GM12878 (cell line): ENCODE data around the gene TACSTD2. TPM values are rescaled to one million over a fixed set of nuclear protein-coding genes. Genes with fewer than 3 reads are reported as not detected.

Experiments used
- ATAC-seq: fragments of 200-7000 bp; cut with Tn5 transposase; 3 replicates; pipeline ENCODE4 v1.9.1; 2020; ENCODE audit warnings: mild to moderate bottlenecking, moderate library complexity
- BruUV-seq: library from RNA; stranded (reverse); fragments of 400-500 nt; replicated peaks from 2 replicates; lab custom pipeline; 2021; lab: Mats Ljungman, UMichigan
- CTCF ChIA-PET: fragments of 300-600 bp; sonication (Branson Sonifier 250); formaldehyde crosslinking; extraction: SDS; loops from one replicate; lab custom pipeline; 2021; ENCODE audit warnings: inconsistent platforms; lab: Yijun Ruan, JAX
- POLR2A ChIA-PET: fragments of 350-600 bp; formaldehyde crosslinking; extraction: SDS; loops from one replicate; lab custom pipeline; 2021; ENCODE audit warnings: inconsistent platforms; lab: Charles Lee
- RAD21 ChIA-PET: fragments of 300-600 bp; sonication (Branson Sonifier 250); formaldehyde crosslinking; loops from one replicate; lab custom pipeline; 2023; ENCODE audit warnings: antibody characterized with exemption; ENCODE audit not compliant: unreplicated experiment; lab: Charles Lee
- SMC1A ChIA-PET: fragments of 300-600 bp; sonication (Branson Sonifier 250); formaldehyde crosslinking; loops from one replicate; lab custom pipeline; 2023; ENCODE audit not compliant: unreplicated experiment, uncharacterized antibody; lab: Charles Lee
- DNase-seq: peaks from one replicate; pipeline ENCODE4 v3.0.0-alpha.2; 2011; ENCODE audit warnings: low read depth, low spot score
- FAIRE-seq: peaks from 3 replicates; lab custom pipeline; 2011; peaks lifted over from hg19 to GRCh38; lab: Jason Lieb, UNC
- H2AFZ ChIP-seq: 2 replicates; pipeline ENCODE4 v1.6.0; 2011; ENCODE audit warnings: low read depth, low read length, control low read depth; ENCODE audit not compliant: control insufficient read depth
- H3K27ac ChIP-seq: 2 replicates; pipeline ENCODE4 v1.5.1; 2011; ENCODE audit warnings: control low read depth; ENCODE audit not compliant: control insufficient read depth, insufficient read depth
- H3K27me3 ChIP-seq, 2 experiments: replicated peaks in 1 of 2; 2 replicates each; pipeline versions ENCODE4 v1.6.0 to v1.6.1; 2011; ENCODE audit warnings: low read length in 1 of 2; ENCODE audit not compliant: control insufficient read depth in 2 of 2, insufficient read depth in 2 of 2
- H3K36me3 ChIP-seq, 2 experiments: 2 replicates each; pipeline ENCODE4 v1.5.1; 2011; ENCODE audit warnings: low read length in 1 of 2; ENCODE audit not compliant: control insufficient read depth in 2 of 2, insufficient read depth in 2 of 2
- H3K4me1 ChIP-seq: 2 replicates; pipeline ENCODE4 v1.6.1; 2011; ENCODE audit warnings: mild to moderate bottlenecking, low read length, moderate library complexity, mixed read lengths; ENCODE audit not compliant: control insufficient read depth, insufficient read depth
- H3K4me2 ChIP-seq: 2 replicates; pipeline ENCODE4 v1.6.0; 2011; ENCODE audit warnings: control low read depth; ENCODE audit not compliant: control insufficient read depth, insufficient read depth
- H3K4me3 ChIP-seq: fragments of 200-600 bp; sonication (generic); 2 replicates; pipeline ENCODE4 v1.5.1; 2016
- H3K79me2 ChIP-seq: 2 replicates; pipeline ENCODE4 v1.6.0; 2011; ENCODE audit warnings: low read length; ENCODE audit not compliant: control insufficient read depth, insufficient read depth
- H3K9ac ChIP-seq: 2 replicates; pipeline ENCODE4 v1.8.0; 2011; ENCODE audit warnings: low read length, control low read depth, mixed read lengths; ENCODE audit not compliant: control insufficient read depth, insufficient read depth
- H3K9me3 ChIP-seq: replicated peaks from 3 replicates; pipeline ENCODE4 v1.5.1; 2011; ENCODE audit warnings: mild to moderate bottlenecking, low read length; ENCODE audit not compliant: control insufficient read depth, insufficient read depth
- H4K20me1 ChIP-seq: 2 replicates; pipeline ENCODE4 v1.6.0; 2011; ENCODE audit not compliant: control insufficient read depth, insufficient read depth
- CHD2 ChIP-seq: IDR thresholded peaks from 2 replicates; pipeline ENCODE4 v1.6.1; 2011; ENCODE audit warnings: low read depth, low read length, improper control_type of control experiment, borderline replicate concordance
- CREB1 ChIP-seq: IDR thresholded peaks from 2 replicates; pipeline ENCODE4 v1.6.1; 2012; ENCODE audit warnings: low read depth, mild to moderate bottlenecking, inconsistent platforms
- GATAD2B ChIP-seq: fragments of 450-650 bp; conservative IDR thresholded peaks from 2 replicates; pipeline ENCODE4 v1.6.1; 2017; ENCODE audit warnings: low read depth, mild to moderate bottlenecking, moderate library complexity
- NRF1 ChIP-seq: conservative IDR thresholded peaks from 2 replicates; pipeline ENCODE4 v1.6.1; 2011; ENCODE audit warnings: mild to moderate bottlenecking, low read depth, low read length, improper control_type of control experiment
- POLR2A ChIP-seq: IDR thresholded peaks from 2 replicates; pipeline ENCODE4 v1.6.1; 2011; ENCODE audit warnings: low read depth, mild to moderate bottlenecking, low read length
- RAD51 ChIP-seq: fragments of 450-650 bp; IDR thresholded peaks from 2 replicates; pipeline ENCODE4 v1.6.1; 2016; ENCODE audit warnings: moderate library complexity, mild to moderate bottlenecking, inconsistent platforms
- RELA ChIP-seq: fragments of 450-650 bp; IDR thresholded peaks from 2 replicates; pipeline ENCODE4 v1.8.0; 2014; ENCODE audit warnings: borderline replicate concordance; ENCODE audit not compliant: partially characterized antibody
- SIX5 ChIP-seq: IDR thresholded peaks from 2 replicates; pipeline ENCODE4 v1.6.1; 2011; ENCODE audit warnings: mild to moderate bottlenecking, low read depth, low read length, moderate library complexity; ENCODE audit not compliant: severe bottlenecking
- SRF ChIP-seq, 2 experiments: IDR thresholded peaks; 2 replicates each; pipeline ENCODE4 v1.6.1; 2011; ENCODE audit warnings: low read depth in 2 of 2, low read length in 2 of 2, mild to moderate bottlenecking in 1 of 2, moderate library complexity in 1 of 2
- SUZ12 ChIP-seq: fragments of 200-600 bp; sonication (generic); IDR thresholded peaks from one replicate; pipeline ENCODE4 v1.6.1; 2018; ENCODE audit warnings: antibody characterized with exemption, mild to moderate bottlenecking; ENCODE audit not compliant: unreplicated experiment
- TCF12 ChIP-seq: IDR thresholded peaks from 2 replicates; pipeline ENCODE4 v1.6.1; 2011; ENCODE audit warnings: low read depth, mild to moderate bottlenecking, low read length
- YY1 ChIP-seq: IDR thresholded peaks from 2 replicates; pipeline ENCODE4 v1.6.1; 2011; ENCODE audit warnings: low read depth, mild to moderate bottlenecking, low read length
- ZBED1 ChIP-seq: IDR thresholded peaks from 2 replicates; pipeline ENCODE4 v1.6.1; 2016; ENCODE audit warnings: borderline replicate concordance
- WGBS: methylation state at CpG from one replicate; pipeline ENCODE4 v1.1.6; 2016; ENCODE audit warnings: low lambda C conversion rate; ENCODE audit not compliant: insufficient replicate concordance, insufficient coverage; ENCODE audit errors: missing lambda C conversion rate; 5-methylcytosine and 5-hydroxymethylcytosine counted together
- in situ Hi-C: fragments of 300-500 bp; cut with MboI; formaldehyde crosslinking; loops from 9 replicates; pipeline ENCODE4 v1.14.3; 2018; ENCODE audit warnings: mixed read lengths
- intact Hi-C: fragments of 100-400 bp; cut with micrococcal nuclease; formaldehyde crosslinking; loops from one replicate; pipeline ENCODE4 v1.14.2; 2022; ENCODE audit not compliant: unreplicated experiment
- polyA plus RNA-seq, 11 experiments: library from polyadenylated mRNA; depleted of rRNA in 4 of 11; unstranded in 6 of 11; stranded (reverse) in 5 of 11; fragments of >200 nt; fragmentation: Nextera tagmentation in 4 of 11; fragmentation: Illumina TruSeq in 1 of 11; extraction: Ambion mirVana in 4 of 11; extraction: Trizol in 1 of 11; gene quantifications; 1 replicate in 1 of 11; 2 replicates in 10 of 11; pipeline versions ENCODE4 v1.2.1 to v1.2.3, GENCODE V29; 2011 to 2016; ENCODE audit warnings: inconsistent platforms in 2 of 11, missing spikeins in 2 of 11, low read depth in 1 of 11
- total RNA-seq, 4 experiments: library from RNA; depleted of rRNA in 3 of 4; stranded (reverse); fragments of >200 nt in 3 of 4; fragmentation: Illumina TruSeq in 1 of 4; extraction: Trizol in 1 of 4; gene quantifications; 2 replicates each; pipeline versions ENCODE4 v1.2.1 to v1.2.3, GENCODE V29; 2013 to 2021
- TF ChIP-seq, protein P1 (sequence below): fragments of 450-650 bp; IDR thresholded peaks from 2 replicates; pipeline ENCODE4 v1.6.1; 2017; ENCODE audit warnings: antibody characterized with exemption, mild to moderate bottlenecking, moderate library complexity
- TF ChIP-seq, protein P2 (sequence below): fragments of 450-650 bp; IDR thresholded peaks from 2 replicates; pipeline ENCODE4 v1.6.1; 2017; ENCODE audit warnings: low read depth, mild to moderate bottlenecking, moderate library complexity
- TF ChIP-seq, protein P3 (sequence below): fragments of 450-650 bp; IDR thresholded peaks from 2 replicates; pipeline ENCODE4 v1.6.1; 2016; ENCODE audit warnings: mild to moderate bottlenecking

TACSTD2 gene
- total and polyA plus RNA-seq, 10 of the 15 experiments (the other 5 are each of a cell fraction or from before 2014, with no cell fraction given), result 0.56 to 9.4 (median 3.7) TPM

DNA sequence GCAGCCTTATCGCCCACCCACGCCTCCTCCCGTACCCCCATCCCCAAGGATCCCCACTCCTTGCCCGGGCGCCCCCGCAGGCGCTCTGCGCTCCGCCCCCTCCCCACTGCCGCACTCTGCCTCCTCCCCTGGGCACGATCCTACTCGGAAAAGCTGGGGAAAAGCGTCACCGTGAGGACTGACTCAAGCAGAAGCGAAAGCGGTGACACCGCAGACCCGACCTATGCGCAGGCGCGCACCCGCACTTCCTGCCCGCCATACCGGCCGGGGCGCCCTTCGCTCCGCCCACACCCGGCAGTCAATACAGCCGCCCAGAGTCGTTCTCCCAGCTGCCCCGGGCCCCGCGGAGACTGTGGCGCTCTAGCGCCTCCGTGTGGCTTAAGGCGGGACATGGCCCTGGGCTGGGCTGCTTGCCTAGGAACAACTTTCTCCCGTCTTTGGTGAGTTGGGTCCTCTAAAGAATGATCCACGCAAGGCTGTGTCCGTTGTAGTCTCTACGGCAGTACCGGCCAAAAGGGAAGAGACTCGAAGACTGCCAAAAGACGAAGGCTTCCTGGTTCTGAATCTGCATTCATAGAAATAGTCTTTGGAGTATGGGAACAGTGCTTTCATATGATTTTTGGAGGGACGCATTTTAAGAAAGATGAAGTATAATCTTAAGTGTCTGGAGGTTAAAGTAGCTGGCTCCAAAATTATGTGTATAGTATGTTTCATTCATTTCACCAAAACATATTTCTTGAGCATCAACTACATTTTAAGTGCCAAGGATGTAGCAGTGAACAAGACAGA is 30.3 kb downstream of the TACSTD2 start, which contains the start of gene OMA1:
OMA1 (minus strand) TSS at position 207 of the 789 bp plus-strand sequence. CDS start 7,432 bp downstream, outside the sequence.
- no TSS peak for BruUV-seq
- no peak for TF ChIP-seq SIX5
- peak; percentile 69 for TF ChIP-seq RELA
- 0 out of 2 replicates have a peak, but pooled peaks have one; percentile 26 for TF ChIP-seq ZBED1
- peak; percentile 90 for TF ChIP-seq YY1
- no peak for TF ChIP-seq RAD51
- TF ChIP-seq, protein P1, sequence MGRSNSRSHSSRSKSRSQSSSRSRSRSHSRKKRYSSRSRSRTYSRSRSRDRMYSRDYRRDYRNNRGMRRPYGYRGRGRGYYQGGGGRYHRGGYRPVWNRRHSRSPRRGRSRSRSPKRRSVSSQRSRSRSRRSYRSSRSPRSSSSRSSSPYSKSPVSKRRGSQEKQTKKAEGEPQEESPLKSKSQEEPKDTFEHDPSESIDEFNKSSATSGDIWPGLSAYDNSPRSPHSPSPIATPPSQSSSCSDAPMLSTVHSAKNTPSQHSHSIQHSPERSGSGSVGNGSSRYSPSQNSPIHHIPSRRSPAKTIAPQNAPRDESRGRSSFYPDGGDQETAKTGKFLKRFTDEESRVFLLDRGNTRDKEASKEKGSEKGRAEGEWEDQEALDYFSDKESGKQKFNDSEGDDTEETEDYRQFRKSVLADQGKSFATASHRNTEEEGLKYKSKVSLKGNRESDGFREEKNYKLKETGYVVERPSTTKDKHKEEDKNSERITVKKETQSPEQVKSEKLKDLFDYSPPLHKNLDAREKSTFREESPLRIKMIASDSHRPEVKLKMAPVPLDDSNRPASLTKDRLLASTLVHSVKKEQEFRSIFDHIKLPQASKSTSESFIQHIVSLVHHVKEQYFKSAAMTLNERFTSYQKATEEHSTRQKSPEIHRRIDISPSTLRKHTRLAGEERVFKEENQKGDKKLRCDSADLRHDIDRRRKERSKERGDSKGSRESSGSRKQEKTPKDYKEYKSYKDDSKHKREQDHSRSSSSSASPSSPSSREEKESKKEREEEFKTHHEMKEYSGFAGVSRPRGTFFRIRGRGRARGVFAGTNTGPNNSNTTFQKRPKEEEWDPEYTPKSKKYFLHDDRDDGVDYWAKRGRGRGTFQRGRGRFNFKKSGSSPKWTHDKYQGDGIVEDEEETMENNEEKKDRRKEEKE, result no peak
- TF ChIP-seq GATAD2B, result peak; percentile 47; the same call in 1 of the 2 replicates
- peak; percentile 46; the same call in 1 of the 2 replicates for TF ChIP-seq CHD2
- TF ChIP-seq TCF12, result peak; percentile 66; the same call in 1 of the 2 replicates
- peak; percentile 64 for TF ChIP-seq NRF1
- TF ChIP-seq CREB1, result peak; percentile 50; the same call in 1 of the 2 replicates
- TF ChIP-seq SRF (IDR thresholded peaks at IDR 0.05; ENCODE audit: low read depth in 2 of 2, low read length in 2 of 2), result peak; percentile 38 to 69; a peak in 3 of 4 replicates
- peak; percentile 98 for TF ChIP-seq POLR2A
- TF ChIP-seq SUZ12, result no peak
- TF ChIP-seq, protein P2, sequence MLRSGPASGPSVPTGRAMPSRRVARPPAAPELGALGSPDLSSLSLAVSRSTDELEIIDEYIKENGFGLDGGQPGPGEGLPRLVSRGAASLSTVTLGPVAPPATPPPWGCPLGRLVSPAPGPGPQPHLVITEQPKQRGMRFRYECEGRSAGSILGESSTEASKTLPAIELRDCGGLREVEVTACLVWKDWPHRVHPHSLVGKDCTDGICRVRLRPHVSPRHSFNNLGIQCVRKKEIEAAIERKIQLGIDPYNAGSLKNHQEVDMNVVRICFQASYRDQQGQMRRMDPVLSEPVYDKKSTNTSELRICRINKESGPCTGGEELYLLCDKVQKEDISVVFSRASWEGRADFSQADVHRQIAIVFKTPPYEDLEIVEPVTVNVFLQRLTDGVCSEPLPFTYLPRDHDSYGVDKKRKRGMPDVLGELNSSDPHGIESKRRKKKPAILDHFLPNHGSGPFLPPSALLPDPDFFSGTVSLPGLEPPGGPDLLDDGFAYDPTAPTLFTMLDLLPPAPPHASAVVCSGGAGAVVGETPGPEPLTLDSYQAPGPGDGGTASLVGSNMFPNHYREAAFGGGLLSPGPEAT, result peak; percentile 25; the same call in 1 of the 2 replicates
- TF ChIP-seq, protein P3, sequence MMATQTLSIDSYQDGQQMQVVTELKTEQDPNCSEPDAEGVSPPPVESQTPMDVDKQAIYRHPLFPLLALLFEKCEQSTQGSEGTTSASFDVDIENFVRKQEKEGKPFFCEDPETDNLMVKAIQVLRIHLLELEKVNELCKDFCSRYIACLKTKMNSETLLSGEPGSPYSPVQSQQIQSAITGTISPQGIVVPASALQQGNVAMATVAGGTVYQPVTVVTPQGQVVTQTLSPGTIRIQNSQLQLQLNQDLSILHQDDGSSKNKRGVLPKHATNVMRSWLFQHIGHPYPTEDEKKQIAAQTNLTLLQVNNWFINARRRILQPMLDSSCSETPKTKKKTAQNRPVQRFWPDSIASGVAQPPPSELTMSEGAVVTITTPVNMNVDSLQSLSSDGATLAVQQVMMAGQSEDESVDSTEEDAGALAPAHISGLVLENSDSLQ, result peak; percentile 55; the same call in 1 of the 2 replicates

More for the DNA sequence above, 30.3 kb downstream of the TACSTD2 start, which contains the start of gene OMA1:
- Histone ChIP-seq H2AFZ (peak within 1 kb of the TSS; percentile 98), H3K79me2 (peaks cover 10% of the 10 kb centered on the region), H3K4me1 (no peaks in the 10 kb centered on the region), H3K9ac (peak within 1 kb of the TSS; percentile 81), H3K27ac (peak within 1 kb of the TSS; percentile 67), H3K36me3 (no peaks in the 10 kb centered on the region), H3K27me3 (no peaks in the 10 kb centered on the region), H3K4me2 (peak within 1 kb of the TSS; percentile 86), H3K9me3 (no peaks in the 10 kb centered on the region), H3K4me3 (peak within 1 kb of the TSS; percentile 93), H4K20me1 (no peaks in the 10 kb centered on the region)
- in situ Hi-C loops (no loop called here), intact Hi-C loops (loop anchor here (1.0 to 5.0 kb wide), 6 partner anchors 27 to 1714 kb away; no protein-coding TSS in a partner anchor)
- DNase-seq, result peak; percentile 83
- under 1% methylated on average over 40 of the region's 46 CpGs for WGBS
- peak; percentile 97 for ATAC-seq
- ChIA-PET POLR2A (no interaction called here), CTCF (interaction anchor here (0.6 to 6.2 kb wide), 13 partner anchors 10 to 671 kb away, joined by 3 to 71 read pairs (median 5); no protein-coding TSS in a partner anchor), SMC1A (interaction anchor here (0.8 to 4.8 kb wide), 11 partner anchors 11 to 533 kb away, joined by 3 to 42 read pairs (median 4); no protein-coding TSS in a partner anchor), RAD21 (interaction anchor here (0.7 to 4.1 kb wide), 13 partner anchors 11 to 1715 kb away, joined by 3 to 35 read pairs (median 4); no protein-coding TSS in a partner anchor)
- peak; percentile 82 for FAIRE-seq
